Stomach (tissue), 9 donors: ENCODE measurements around the gene OLFML3. TPM values are rescaled to one million over a fixed set of nuclear protein-coding genes. Genes with fewer than 3 reads are reported as not detected.

Experiments
- DNase-seq, 2 donors: peaks; one replicate each; pipeline versions ENCODE4 v3.0.0 to v3.0.0-alpha.2; 2013 to 2019
- H3K27ac ChIP-seq, 5 donors: fragments of 200-600 bp in 4 of 5; sonication (generic) in 4 of 5; one replicate each; pipeline ENCODE4 v1.5.1; 2013 to 2019; ENCODE audit warnings: mild to moderate bottlenecking in 1 of 5, moderate library complexity in 1 of 5
- H3K27me3 ChIP-seq, 3 donors: fragments of 200-600 bp; sonication (generic); one replicate each; pipeline ENCODE4 v1.5.1; 2017 to 2019; ENCODE audit warnings: mixed run types in 1 of 3
- H3K36me3 ChIP-seq, 4 donors: fragments of 200-600 bp; sonication (generic); 1 replicate in 3 of 4; 2 replicates in 1 of 4; pipeline ENCODE4 v1.5.1; 2016 to 2019
- H3K4me1 ChIP-seq, 4 donors: fragments of 200-600 bp; sonication (generic); one replicate each; pipeline ENCODE4 v1.5.1; 2016 to 2019
- H3K4me3 ChIP-seq, 4 donors: fragments of 200-600 bp; sonication (generic) in 3 of 4; one replicate each; pipeline ENCODE4 v1.5.1; 2016 to 2019; ENCODE audit warnings: mild to moderate bottlenecking in 1 of 4
- H3K9me3 ChIP-seq, 4 donors: fragments of 200-600 bp; sonication (generic); one replicate each; pipeline ENCODE4 v1.5.1; 2016 to 2019
- EP300 ChIP-seq: sonication (generic); formaldehyde crosslinking; IDR thresholded peaks from one replicate; pipeline ENCODE4 v1.6.1; 2017; ENCODE audit warnings: antibody characterized with exemption
- POLR2A ChIP-seq, 4 donors: fragments of 450-650 bp; IDR thresholded peaks; one replicate each; pipeline ENCODE4 v1.6.1; 2016; ENCODE audit warnings: antibody characterized with exemption in 4 of 4, control low read depth in 2 of 4, mild to moderate bottlenecking in 1 of 4, moderate library complexity in 1 of 4
- POLR2AphosphoS5 ChIP-seq, 3 donors: sonication (generic); formaldehyde crosslinking; IDR thresholded peaks; one replicate each; pipeline ENCODE4 v1.6.1; 2016; ENCODE audit warnings: antibody characterized with exemption in 3 of 3
- WGBS, 5 donors: extraction: QIAGEN DNeasy Blood & Tissue Kit in 3 of 5; methylation state at CpG; one replicate each; pipeline versions ENCODE4 v1.1.5 to v1.1.7; 2013 to 2018; 5-methylcytosine and 5-hydroxymethylcytosine counted together
- intact Hi-C: fragments of 100-400 bp; cut with DNase I; formaldehyde crosslinking; loops from one replicate; pipeline ENCODE4 v1.15.1; 2023; ENCODE audit warnings: low total_unique reads
- polyA plus RNA-seq, 3 donors: library from polyadenylated mRNA; stranded (reverse); fragments of 200-250 nt; gene quantifications; one replicate each; pipeline ENCODE4 v1.2.3, GENCODE V29; 2013
- total RNA-seq, 5 donors: library from RNA; depleted of rRNA; stranded (reverse); fragments of >200 nt; gene quantifications; one replicate each; pipeline versions ENCODE4 v1.1.0 to v1.2.3, GENCODE V29; 2014 to 2016
- TF ChIP-seq, protein P1 (sequence below), 7 experiments: fragments of 450-650 bp in 4 of 7; fragments of 200-600 bp in 3 of 7; sonication (generic) in 3 of 7; IDR thresholded peaks; one replicate each; pipeline ENCODE4 v1.5.1; 2016 to 2019; ENCODE audit warnings: antibody characterized with exemption in 7 of 7, control low read depth in 2 of 7, mild to moderate bottlenecking in 1 of 7
- donor health status: healthy with polysubstance abuse.
- donor health status: Bipolar disorder and iron deficiency.
- donor health status: healthy.

OLFML3 gene
- total and polyA plus RNA-seq, 8 donors, result 2.9 to 84.3 (median 25.2) TPM

- Histone ChIP-seq H3K27me3 (no peaks in the 10 kb centered on the region), H3K9me3 (no peaks in the 10 kb centered on the region), H3K4me1 (peaks cover 24 to 65% (median 44%) of the 10 kb centered on the region in 4 donors), H3K4me3 (no peak overlapping the region), H3K27ac (no peak overlapping the region), H3K36me3 (peaks cover 7 to 26% (median 25%) of the 10 kb centered on the region in 4 donors)
- TF ChIP-seq POLR2A (IDR thresholded peaks at IDR 0.05) (no peak), EP300 (no peak)
- TF ChIP-seq, protein P1, sequence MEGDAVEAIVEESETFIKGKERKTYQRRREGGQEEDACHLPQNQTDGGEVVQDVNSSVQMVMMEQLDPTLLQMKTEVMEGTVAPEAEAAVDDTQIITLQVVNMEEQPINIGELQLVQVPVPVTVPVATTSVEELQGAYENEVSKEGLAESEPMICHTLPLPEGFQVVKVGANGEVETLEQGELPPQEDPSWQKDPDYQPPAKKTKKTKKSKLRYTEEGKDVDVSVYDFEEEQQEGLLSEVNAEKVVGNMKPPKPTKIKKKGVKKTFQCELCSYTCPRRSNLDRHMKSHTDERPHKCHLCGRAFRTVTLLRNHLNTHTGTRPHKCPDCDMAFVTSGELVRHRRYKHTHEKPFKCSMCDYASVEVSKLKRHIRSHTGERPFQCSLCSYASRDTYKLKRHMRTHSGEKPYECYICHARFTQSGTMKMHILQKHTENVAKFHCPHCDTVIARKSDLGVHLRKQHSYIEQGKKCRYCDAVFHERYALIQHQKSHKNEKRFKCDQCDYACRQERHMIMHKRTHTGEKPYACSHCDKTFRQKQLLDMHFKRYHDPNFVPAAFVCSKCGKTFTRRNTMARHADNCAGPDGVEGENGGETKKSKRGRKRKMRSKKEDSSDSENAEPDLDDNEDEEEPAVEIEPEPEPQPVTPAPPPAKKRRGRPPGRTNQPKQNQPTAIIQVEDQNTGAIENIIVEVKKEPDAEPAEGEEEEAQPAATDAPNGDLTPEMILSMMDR (IDR thresholded peaks at IDR 0.05), result no peak
- intact Hi-C loops, result no loop called here
- no peak for DNase-seq
- WGBS, 5 donors, result 96 to 100% (median 98%) methylated on average over 1 of the region's 1 CpG
Measured at GRCh38 chr1:113950908-113951307, 28.4 kb upstream of the OLFML3 start.

DNA sequence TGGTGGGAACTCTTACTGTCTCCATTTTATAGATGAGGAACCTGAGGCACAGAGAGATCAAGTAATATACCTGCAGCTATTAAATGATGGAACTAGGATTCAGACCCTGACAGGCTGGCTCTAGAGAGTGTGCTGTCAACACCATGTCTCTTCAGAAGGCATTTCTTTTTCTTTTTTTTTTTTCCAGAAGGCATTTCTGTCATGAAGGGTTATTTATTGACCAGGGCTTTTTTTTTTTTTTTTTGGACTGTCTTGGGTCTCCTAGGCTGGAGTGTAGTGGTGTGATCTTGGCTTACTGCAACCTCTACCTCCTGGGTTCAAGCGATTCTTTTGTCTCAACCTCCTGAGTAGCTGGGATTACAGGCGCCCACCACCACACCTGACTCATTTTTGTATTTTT, 27.6 kb upstream of the OLFML3 start:
- intact Hi-C loops, result no loop called here
- TF ChIP-seq POLR2AphosphoS5 (IDR thresholded peaks at IDR 0.05) (no peak), EP300 (no peak), POLR2A (IDR thresholded peaks at IDR 0.05) (no peak)
- TF ChIP-seq, protein P1 (IDR thresholded peaks at IDR 0.05), result no peak
- no peaks in the 10 kb centered on the region for H3K27me3 ChIP-seq
- H3K27ac ChIP-seq, result no peak overlapping the region
- H3K4me3 ChIP-seq, result no peak overlapping the region
- WGBS, 5 donors, result 87 to 100% (median 98%) methylated on average over 2 of the region's 2 CpGs
- no peaks in the 10 kb centered on the region for H3K9me3 ChIP-seq
- peaks cover 16 to 57% (median 36%) of the 10 kb centered on the region in 4 donors for H3K4me1 ChIP-seq
- no peak for DNase-seq
- H3K36me3 ChIP-seq, result peaks cover 10 to 34% (median 33%) of the 10 kb centered on the region in 4 donors

- Histone ChIP-seq H3K9me3 (no peaks in the 10 kb centered on the region), H3K4me3 (no peak overlapping the region), H3K27ac (no peak overlapping the region), H3K27me3 (no peaks in the 10 kb centered on the region), H3K36me3 (peaks cover 30 to 94% (median 86%) of the 10 kb centered on the region in 4 donors), H3K4me1 (peaks cover 0 to 2% (median 0%) of the 10 kb centered on the region in 4 donors)
- WGBS, 5 donors, result 84 to 100% (median 92%) methylated on average over 1 of the region's 1 CpG
- no peak for TF ChIP-seq POLR2AphosphoS5 (IDR thresholded peaks at IDR 0.05)
- no peak for TF ChIP-seq POLR2A (IDR thresholded peaks at IDR 0.05)
- no peak for DNase-seq
- intact Hi-C loops, result no loop called here
Measured at GRCh38 chr1:113957984-113958383, 21.3 kb upstream of the OLFML3 start.

- Histone ChIP-seq H3K4me3 (no peak overlapping the region), H3K36me3 (peaks cover 35 to 97% (median 89%) of the 10 kb centered on the region in 4 donors), H3K9me3 (no peaks in the 10 kb centered on the region), H3K27me3 (no peaks in the 10 kb centered on the region), H3K27ac (no peak overlapping the region), H3K4me1 (no peaks in the 10 kb centered on the region)
- no peak for DNase-seq
- TF ChIP-seq EP300, result no peak
- TF ChIP-seq POLR2AphosphoS5 (IDR thresholded peaks at IDR 0.05), result no peak
- TF ChIP-seq, protein P1 (IDR thresholded peaks at IDR 0.05), result no peak
- no peak for TF ChIP-seq POLR2A (IDR thresholded peaks at IDR 0.05)
- 88 to 93% (median 90%) methylated on average over 1 of the region's 1 CpG for WGBS, 5 donors
- intact Hi-C loops, result no loop called here
Measured at GRCh38 chr1:113958691-113959090, 20.6 kb upstream of the OLFML3 start.

- Histone ChIP-seq H3K27ac (no peak overlapping the region), H3K4me3 (no peak overlapping the region), H3K27me3 (no peaks in the 10 kb centered on the region), H3K9me3 (no peaks in the 10 kb centered on the region), H3K36me3 (peaks cover 30 to 99% (median 86%) of the 10 kb centered on the region in 4 donors), H3K4me1 (no peaks in the 10 kb centered on the region)
- no peak for DNase-seq
- intact Hi-C loops, result no loop called here
- WGBS, 5 donors, result 88 to 93% (median 91%) methylated on average over 12 of the region's 12 CpGs
- TF ChIP-seq POLR2AphosphoS5 (IDR thresholded peaks at IDR 0.05) (no peak), EP300 (no peak), POLR2A (IDR thresholded peaks at IDR 0.05) (no peak)
- TF ChIP-seq, protein P1 (IDR thresholded peaks at IDR 0.05), result no peak
Measured at GRCh38 chr1:113963281-113963906, 15.9 kb upstream of the OLFML3 start.
